Measurements from ENCODE around the gene ANXA11. TPM values are rescaled to one million over a fixed set of nuclear protein-coding genes. Genes with fewer than 3 reads are reported as not detected.

Gene ANXA11
- total RNA-seq, 1 experiment from 2014 or later = 181 TPM

DNA sequence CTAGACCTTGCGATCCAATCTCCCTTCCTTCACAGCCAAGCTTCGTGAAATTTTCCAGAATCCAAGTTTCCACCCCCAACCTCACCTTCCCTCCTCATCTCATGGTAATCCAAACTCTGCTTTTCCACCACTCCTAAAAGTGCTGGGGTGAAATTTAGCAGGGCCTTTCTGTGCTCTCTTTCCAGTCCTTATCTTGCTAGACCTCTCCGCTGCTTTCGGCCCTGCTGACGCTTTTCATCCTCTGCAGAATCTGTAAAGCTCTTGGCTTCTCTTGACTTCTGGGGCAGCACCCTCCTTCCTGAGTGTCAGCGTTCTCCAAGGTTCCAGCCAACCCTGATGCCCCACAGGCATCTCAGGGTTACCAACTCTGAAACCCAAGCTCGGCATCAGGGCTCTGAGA lies 65.1 kb downstream of the ANXA11 start:
- Histone ChIP-seq H3K4me2 (ENCODE audit: low read length) (no peak overlapping the region), H2AFZ (ENCODE audit: low read depth, low read length, poor library complexity, severe bottlenecking) (no peak overlapping the region), H3K9me2 (ENCODE audit: insufficient read depth) (no peaks in the 10 kb centered on the region), H3K4me1 (ENCODE audit: control insufficient read depth in 1 of 2, insufficient read depth in 2 of 2, low read length in 2 of 2) (peaks cover 15% of the 10 kb centered on the region in 2 experiments; a peak in 3 of 4 replicates), H4K20me1 (ENCODE audit: insufficient read depth) (no peaks in the 10 kb centered on the region), H3K36me3 (ENCODE audit: control insufficient read depth in 1 of 2, insufficient read depth in 2 of 2, low read length in 2 of 2) (no peaks in the 10 kb centered on the region), H3K4me3 (replicated peaks in 1 of 2; ENCODE audit: low read depth in 1 of 2, low read length in 2 of 2) (no peak overlapping the region), H3K9ac (ENCODE audit: low read length) (no peak overlapping the region), H3K27me3 (ENCODE audit: insufficient read depth, low read length) (no peaks in the 10 kb centered on the region), H3K79me2 (ENCODE audit: insufficient read depth, low read length) (no peaks in the 10 kb centered on the region), H3K27ac (ENCODE audit: low read depth, low read length) (no peak overlapping the region), H3K9me3 (ENCODE audit: control insufficient read depth in 1 of 2, insufficient read depth in 1 of 2, low read depth in 1 of 2, low read length in 2 of 2) (no peaks in the 10 kb centered on the region)
- BruUV-seq (replicated peaks) = no TSS peak
- ChIA-PET RAD21 (ENCODE audit: low non-redundant PET in 1 of 2, low total read pairs in 2 of 2, uncharacterized antibody in 2 of 2, unreplicated experiment in 2 of 2) (no interaction called here), POLR2A (no interaction called here), CTCF (no interaction called here)
- intact Hi-C loops (cut with micrococcal nuclease) = loop anchor here (5.0 kb wide), 1 partner anchor 67 kb away; the partner anchor contains the start of gene ANXA11
- TF ChIP-seq CEBPB (IDR thresholded peaks at IDR 0.05; ENCODE audit: low read depth) (no peak), EZH2 (IDR thresholded peaks at IDR 0.05) (no peak), TCF7L2 (IDR thresholded peaks at IDR 0.05; ENCODE audit: borderline replicate concordance, extremely low read depth, insufficient read depth, insufficient read length) (no peak), ZFX (IDR thresholded peaks at IDR 0.05) (no peak), JUND (IDR thresholded peaks at IDR 0.05) (no peak), ELF1 (IDR thresholded peaks at IDR 0.05; ENCODE audit: borderline replicate concordance, low read depth) (no peak), REST (IDR thresholded peaks at IDR 0.05; ENCODE audit: low read depth) (no peak), RAD21 (IDR thresholded peaks at IDR 0.05; ENCODE audit: low read depth) (no peak), EZH2phosphoT487 (IDR thresholded peaks at IDR 0.05; ENCODE audit: borderline replicate concordance) (no peak), SIN3A (IDR thresholded peaks at IDR 0.05; ENCODE audit: low read depth) (no peak), FOSL1 (IDR thresholded peaks at IDR 0.05; ENCODE audit: low read depth) (no peak), YY1 (IDR thresholded peaks at IDR 0.05; ENCODE audit: extremely low read depth, insufficient replicate concordance, low read depth, low read length) (no peak), EGR1 (IDR thresholded peaks at IDR 0.05; ENCODE audit: low read depth) (no peak), SRF (IDR thresholded peaks at IDR 0.05; ENCODE audit: low read depth) (no peak), POLR2AphosphoS5 (IDR thresholded peaks at IDR 0.05; ENCODE audit: low read depth, low read length) (no peak), POLR2A (IDR thresholded peaks at IDR 0.05; ENCODE audit: borderline replicate concordance, extremely low read depth, insufficient read depth, insufficient read length) (no peak), ZBTB33 (IDR thresholded peaks at IDR 0.05; ENCODE audit: extremely low read depth, insufficient replicate concordance, low read length) (no peak), ZNF274 (IDR thresholded peaks at IDR 0.05; ENCODE audit: low read depth, low read length) (no peak)
- TF ChIP-seq, protein P1, sequence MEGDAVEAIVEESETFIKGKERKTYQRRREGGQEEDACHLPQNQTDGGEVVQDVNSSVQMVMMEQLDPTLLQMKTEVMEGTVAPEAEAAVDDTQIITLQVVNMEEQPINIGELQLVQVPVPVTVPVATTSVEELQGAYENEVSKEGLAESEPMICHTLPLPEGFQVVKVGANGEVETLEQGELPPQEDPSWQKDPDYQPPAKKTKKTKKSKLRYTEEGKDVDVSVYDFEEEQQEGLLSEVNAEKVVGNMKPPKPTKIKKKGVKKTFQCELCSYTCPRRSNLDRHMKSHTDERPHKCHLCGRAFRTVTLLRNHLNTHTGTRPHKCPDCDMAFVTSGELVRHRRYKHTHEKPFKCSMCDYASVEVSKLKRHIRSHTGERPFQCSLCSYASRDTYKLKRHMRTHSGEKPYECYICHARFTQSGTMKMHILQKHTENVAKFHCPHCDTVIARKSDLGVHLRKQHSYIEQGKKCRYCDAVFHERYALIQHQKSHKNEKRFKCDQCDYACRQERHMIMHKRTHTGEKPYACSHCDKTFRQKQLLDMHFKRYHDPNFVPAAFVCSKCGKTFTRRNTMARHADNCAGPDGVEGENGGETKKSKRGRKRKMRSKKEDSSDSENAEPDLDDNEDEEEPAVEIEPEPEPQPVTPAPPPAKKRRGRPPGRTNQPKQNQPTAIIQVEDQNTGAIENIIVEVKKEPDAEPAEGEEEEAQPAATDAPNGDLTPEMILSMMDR (IDR thresholded peaks at IDR 0.05 in 2 of 3, conservative IDR thresholded peaks at IDR 0.05 in 1 of 3; ENCODE audit: borderline replicate concordance in 1 of 3, insufficient read depth in 1 of 3, low read depth in 2 of 3, low read length in 2 of 3) = no peak
- DNase-seq (ENCODE audit: low read depth, low spot score) = no peak
- no peak for ATAC-seq

All from HCT116 (cell line).